HG03025 (cell line): ENCODE measurements around the gene CCDC88A.
"Not testable (repeated sequence)": the region's sequence is repeated elsewhere in the genome, so short reads cannot be mapped to it uniquely, and the experiment has no call there.

Experiments
- ATAC-seq: cut with Tn5 transposase; IDR thresholded peaks from one replicate; pipeline ENCODE4 v1.9.1; 2021; ENCODE audit warnings: mild to moderate bottlenecking, moderate library complexity; ENCODE audit not compliant: unreplicated experiment, low FRiP score

The CCDC88A gene

DNA sequence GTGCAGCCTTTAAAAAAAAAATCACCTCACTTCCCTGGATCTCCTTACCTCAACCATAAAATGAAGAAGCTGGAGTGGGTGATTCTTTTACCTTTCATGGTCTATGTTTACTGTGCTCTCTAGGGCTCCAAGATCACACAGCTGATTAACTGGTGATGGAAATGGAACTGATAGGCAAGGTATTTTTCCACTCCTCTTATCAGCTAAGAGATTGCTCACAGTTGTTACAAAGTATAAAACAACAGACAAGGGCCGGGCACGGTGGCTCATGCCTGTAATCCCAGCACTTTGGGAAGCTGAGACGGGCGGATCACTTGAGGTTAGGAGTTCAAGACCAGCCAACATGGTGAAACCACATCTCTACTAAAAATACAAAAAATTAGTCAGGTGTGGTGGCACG, 172.6 kb downstream of the CCDC88A start:
- no peak for ATAC-seq

DNA sequence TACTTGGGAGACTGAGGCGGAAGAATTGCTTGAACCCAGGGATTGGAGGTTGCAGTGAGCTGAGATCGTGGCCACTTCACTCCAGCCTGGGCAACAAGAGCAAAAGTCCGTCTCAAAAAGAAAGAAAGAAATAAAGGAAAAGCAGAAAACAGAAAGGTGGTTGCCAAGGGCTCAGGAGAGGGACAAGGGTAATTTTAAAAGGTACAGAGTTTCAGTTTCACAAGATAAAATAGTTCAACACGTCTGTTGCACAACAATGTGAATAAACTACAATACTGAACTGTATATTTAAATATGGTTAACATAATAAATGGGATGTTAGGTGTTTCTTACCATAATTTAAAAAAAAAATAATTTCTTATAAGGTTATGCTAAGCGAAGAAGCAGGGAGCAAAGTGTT, 174.2 kb downstream of the CCDC88A start:
- no peak for ATAC-seq

DNA sequence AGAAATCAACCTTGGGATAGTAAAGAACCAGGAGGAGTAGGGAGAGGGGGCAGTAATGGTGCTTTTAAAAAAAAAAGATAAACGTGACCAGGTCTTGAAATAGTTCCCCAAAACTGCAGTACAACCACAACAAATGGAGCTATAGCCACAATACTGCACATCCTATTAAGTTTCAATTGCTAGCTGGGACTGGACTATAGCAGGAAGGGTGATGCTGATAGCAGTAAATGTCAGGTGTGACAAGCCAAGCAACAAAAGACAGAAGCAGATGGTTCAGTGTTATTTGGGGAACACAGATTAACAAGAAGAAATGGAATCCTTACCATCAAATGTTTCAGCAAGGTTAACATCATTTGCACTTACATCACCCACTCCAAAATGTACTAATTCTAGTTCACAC, 177.0 kb downstream of the CCDC88A start:
- no peak for ATAC-seq

DNA sequence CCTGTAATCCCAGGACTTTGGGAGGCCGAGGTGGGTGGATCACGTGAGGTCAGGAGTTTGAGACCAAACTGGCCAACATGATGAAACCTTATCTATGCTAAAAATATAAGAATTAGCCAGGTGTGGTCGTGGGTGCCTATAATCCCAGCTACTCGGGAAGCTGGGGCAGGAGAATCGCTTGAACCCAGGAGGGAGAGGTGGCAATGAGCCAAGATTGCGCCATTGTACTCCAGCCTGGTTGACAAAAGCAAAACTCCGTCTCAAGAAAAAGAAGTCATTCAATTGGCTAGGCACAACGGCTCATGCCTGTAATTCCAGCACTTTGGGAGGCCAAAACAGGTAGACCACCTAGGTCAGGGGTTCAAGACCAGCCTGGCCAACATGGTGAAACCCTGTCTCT, 178.1 kb downstream of the CCDC88A start:
- ATAC-seq, result not testable (repeated sequence)

DNA sequence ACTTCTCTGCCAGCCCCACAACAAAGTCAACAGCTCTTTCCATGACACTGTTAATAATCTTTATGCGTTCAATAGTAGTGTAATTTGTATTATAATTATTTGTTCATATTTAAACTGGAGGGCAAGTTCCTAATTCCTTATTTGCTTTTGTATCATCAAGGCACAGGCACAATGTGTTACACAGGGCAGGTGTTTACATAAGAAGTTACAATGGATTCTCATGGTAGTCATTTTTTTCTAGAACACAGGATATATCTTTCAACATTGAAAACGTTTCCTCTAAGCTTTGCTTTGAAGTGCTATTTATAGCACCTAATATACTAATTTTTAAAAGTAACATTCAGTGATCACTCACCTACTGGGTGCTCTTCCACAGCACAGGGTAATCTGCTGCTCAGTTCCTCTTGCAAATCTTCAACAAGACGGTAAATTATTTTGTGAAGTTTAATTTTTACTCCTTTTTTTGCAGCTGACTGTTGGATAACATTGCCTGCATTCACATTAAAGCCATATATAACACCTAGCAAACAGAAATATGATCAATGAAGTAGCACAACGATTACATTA, 179.9 kb downstream of the CCDC88A start:
- no peak for ATAC-seq
